Anterior cingulate cortex (tissue), 58 donors: ENCODE measurements around the gene SNX24.
"Not testable (repeated sequence)": the region's sequence is repeated elsewhere in the genome, so short reads cannot be mapped to it uniquely, and the experiment has no call there.

Experiments used
- DNase-seq, 58 donors: peaks; one replicate each; lab custom pipeline; 2025; lab: John Stamatoyannopoulos, UW

SNX24 gene

GRCh38 chr5:122957457-122957856 lies 112.0 kb downstream of the SNX24 start:
- no peak for DNase-seq

GRCh38 chr5:122959740-122960445 lies 114.5 kb downstream of the SNX24 start:
- no peak for DNase-seq

GRCh38 chr5:122963305-122963704 lies 117.9 kb downstream of the SNX24 start:
- DNase-seq: no peak

GRCh38 chr5:122965111-122965510 lies 119.7 kb downstream of the SNX24 start:
- no peak for DNase-seq

- no peak for DNase-seq
Observed at GRCh38 chr5:122967085-122967484, 121.7 kb downstream of the SNX24 start.

- DNase-seq: no peak
Observed at GRCh38 chr5:122967625-122968024, 122.2 kb downstream of the SNX24 start.

GRCh38 chr5:122968056-122968455 lies 122.6 kb downstream of the SNX24 start:
- DNase-seq: not testable (repeated sequence)

- no peak for DNase-seq
Observed at GRCh38 chr5:122971333-122971732, 125.9 kb downstream of the SNX24 start.

GRCh38 chr5:122972877-122973276 lies 127.5 kb downstream of the SNX24 start:
- no peak for DNase-seq

- DNase-seq: not testable (repeated sequence)
Observed at GRCh38 chr5:122973759-122974158, 128.3 kb downstream of the SNX24 start.

GRCh38 chr5:122974251-122974650 lies 128.8 kb downstream of the SNX24 start:
- DNase-seq: not testable (repeated sequence)

GRCh38 chr5:122977319-122977718 lies 131.9 kb downstream of the SNX24 start:
- no peak for DNase-seq

- DNase-seq: no peak
Observed at GRCh38 chr5:122978068-122978467, 132.7 kb downstream of the SNX24 start.

GRCh38 chr5:122978644-122979297 lies 133.4 kb downstream of the SNX24 start:
- DNase-seq: no peak

GRCh38 chr5:122981846-122982245 lies 136.4 kb downstream of the SNX24 start:
- DNase-seq: no peak

- DNase-seq: no peak
Observed at GRCh38 chr5:122982376-122982775, 137.0 kb downstream of the SNX24 start.

- no peak for DNase-seq
Observed at GRCh38 chr5:122984425-122984824, 139.0 kb downstream of the SNX24 start.

GRCh38 chr5:122985006-122985700 lies 139.7 kb downstream of the SNX24 start:
- DNase-seq: no peak

GRCh38 chr5:122985954-122986721 lies 140.7 kb downstream of the SNX24 start:
- DNase-seq: no peak

- peak in 5 of 58 donors; percentile 0 to 4 (median 2) for DNase-seq
Observed at GRCh38 chr5:122996091-122996490, 150.7 kb downstream of the SNX24 start.

GRCh38 chr5:122997294-122997693 lies 151.9 kb downstream of the SNX24 start:
- no peak for DNase-seq
